Measurements from ENCODE around the gene PLOD2. TPM values are rescaled to one million over a fixed set of nuclear protein-coding genes. Genes with fewer than 3 reads are reported as not detected.

The PLOD2 gene
- total RNA-seq = 208 to 249 TPM (median 212 TPM) in 3 replicates
- long read RNA-seq, transcript PLOD2-201 (20 exons, 3,732 nt) = major isoform, 572 of 657 reads
- long read RNA-seq, transcript PLOD2-202 (19 exons, 3,665 nt) = minor isoform, 24 of 657 reads
- long read RNA-seq, partial matches to known transcripts = 24 of 657 reads
- long read RNA-seq, other reads (novel, unspliced or antisense) = 34 of 657 reads

DNA sequence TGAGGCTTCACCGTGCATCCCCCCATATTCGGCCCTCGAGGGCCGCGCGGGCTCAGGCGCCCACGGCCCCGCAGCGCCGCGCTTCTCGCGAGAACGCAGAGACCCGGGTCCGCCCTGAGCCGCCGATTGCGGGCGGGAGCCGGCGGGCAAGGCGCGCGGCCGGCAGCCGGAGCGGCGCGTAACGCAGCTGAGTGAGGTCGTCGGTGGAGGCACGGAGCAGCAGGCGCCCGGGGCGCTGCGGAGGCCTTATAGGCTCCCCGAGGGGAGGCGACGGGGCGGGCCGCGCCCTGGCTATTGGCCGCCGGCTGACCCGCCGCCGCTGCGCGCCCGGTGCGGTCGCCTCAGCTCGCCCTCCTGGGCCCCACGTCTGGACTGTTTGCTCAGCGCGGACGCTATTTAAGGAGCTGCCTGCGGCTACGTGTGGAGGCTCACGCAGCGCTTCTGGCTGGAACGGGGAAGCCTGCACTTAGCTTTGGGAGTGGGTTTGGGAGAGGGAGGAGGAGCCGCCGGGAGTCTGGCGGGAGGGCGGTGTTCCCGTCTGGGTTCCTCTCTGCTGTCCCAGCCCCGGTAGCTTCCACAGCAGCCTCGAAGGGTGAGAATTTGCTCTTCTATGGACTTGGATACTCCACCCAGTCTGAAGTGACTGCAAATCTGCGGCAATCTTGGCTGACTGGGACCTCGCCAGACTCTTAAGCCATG lies at the start of gene PLOD2:
PLOD2 (minus strand) TSS at position 221 of the 699 bp plus-strand sequence; CDS start at position 26, 195 bp downstream.
- TF ChIP-seq, protein P1, sequence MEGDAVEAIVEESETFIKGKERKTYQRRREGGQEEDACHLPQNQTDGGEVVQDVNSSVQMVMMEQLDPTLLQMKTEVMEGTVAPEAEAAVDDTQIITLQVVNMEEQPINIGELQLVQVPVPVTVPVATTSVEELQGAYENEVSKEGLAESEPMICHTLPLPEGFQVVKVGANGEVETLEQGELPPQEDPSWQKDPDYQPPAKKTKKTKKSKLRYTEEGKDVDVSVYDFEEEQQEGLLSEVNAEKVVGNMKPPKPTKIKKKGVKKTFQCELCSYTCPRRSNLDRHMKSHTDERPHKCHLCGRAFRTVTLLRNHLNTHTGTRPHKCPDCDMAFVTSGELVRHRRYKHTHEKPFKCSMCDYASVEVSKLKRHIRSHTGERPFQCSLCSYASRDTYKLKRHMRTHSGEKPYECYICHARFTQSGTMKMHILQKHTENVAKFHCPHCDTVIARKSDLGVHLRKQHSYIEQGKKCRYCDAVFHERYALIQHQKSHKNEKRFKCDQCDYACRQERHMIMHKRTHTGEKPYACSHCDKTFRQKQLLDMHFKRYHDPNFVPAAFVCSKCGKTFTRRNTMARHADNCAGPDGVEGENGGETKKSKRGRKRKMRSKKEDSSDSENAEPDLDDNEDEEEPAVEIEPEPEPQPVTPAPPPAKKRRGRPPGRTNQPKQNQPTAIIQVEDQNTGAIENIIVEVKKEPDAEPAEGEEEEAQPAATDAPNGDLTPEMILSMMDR (IDR thresholded peaks at IDR 0.05) = no peak
- peak; percentile 96 for DNase-seq (ENCODE audit: low spot score)
- H3K9me3 Mint-ChIP-seq (ENCODE audit: low read depth) = peaks cover 4% of the 10 kb centered on the region
- H3K4me3 Mint-ChIP-seq (ENCODE audit: unreplicated experiment) = peak within 1 kb of the TSS; percentile 90
- H3K27me3 Mint-ChIP-seq (ENCODE audit: low read depth) = no peaks in the 10 kb centered on the region
- peaks cover 76% of the 10 kb centered on the region for H3K4me1 Mint-ChIP-seq (ENCODE audit: low read depth)
- H3K27ac Mint-ChIP-seq (ENCODE audit: unreplicated experiment) = peak within 1 kb of the TSS; percentile 94
- peaks cover 2% of the 10 kb centered on the region for H3K36me3 Mint-ChIP-seq (ENCODE audit: low read depth)

DNA sequence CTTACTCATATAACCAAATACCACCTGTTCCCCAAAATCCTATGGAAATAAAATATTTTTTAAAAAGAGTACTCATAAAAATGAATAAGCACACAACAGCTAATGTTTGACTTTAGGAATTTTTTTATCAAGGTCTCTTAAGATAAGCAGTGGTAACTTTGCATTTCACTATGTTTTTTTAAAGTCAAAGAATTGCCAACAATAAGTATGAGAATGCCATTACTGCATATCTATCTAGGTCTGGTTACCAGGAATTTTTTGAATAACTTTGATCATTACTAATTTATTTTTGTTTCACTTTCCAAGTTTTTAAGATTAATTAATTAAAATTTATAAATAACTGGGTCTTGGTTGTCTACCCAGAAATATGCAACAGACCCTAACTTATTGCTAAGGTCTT lies 48.4 kb upstream of the PLOD2 start:
- Mint-ChIP-seq H3K27me3 (ENCODE audit: low read depth) (no peaks in the 10 kb centered on the region), H3K27ac (ENCODE audit: unreplicated experiment) (no peak overlapping the region), H3K9me3 (ENCODE audit: low read depth) (peaks cover 3% of the 10 kb centered on the region), H3K4me3 (ENCODE audit: unreplicated experiment) (no peak overlapping the region), H3K4me1 (ENCODE audit: low read depth) (no peaks in the 10 kb centered on the region), H3K36me3 (ENCODE audit: low read depth) (peaks cover 9% of the 10 kb centered on the region)
- TF ChIP-seq, protein P1 (IDR thresholded peaks at IDR 0.05) = no peak
- DNase-seq (ENCODE audit: low spot score) = no peak

DNA sequence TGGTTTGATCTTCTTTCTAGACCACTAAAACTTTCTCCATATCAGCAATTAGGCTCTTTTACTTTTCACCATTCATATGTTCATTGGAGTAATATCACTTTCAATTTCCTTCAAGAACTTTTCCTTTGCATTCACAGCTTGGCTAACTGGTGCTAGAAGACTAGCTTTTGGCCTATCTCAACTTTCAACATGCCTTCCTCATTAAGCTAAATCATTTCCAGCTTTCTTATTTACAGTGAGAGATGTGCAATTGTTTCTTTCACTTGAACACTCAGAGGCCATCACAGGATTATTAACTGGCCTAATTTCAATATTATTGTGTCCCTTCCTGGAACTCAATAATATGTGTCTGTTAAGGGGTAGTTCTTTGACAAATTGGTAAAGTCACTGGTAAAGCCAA lies 42.8 kb upstream of the PLOD2 start:
- H3K9me3 Mint-ChIP-seq (ENCODE audit: low read depth) = no peaks in the 10 kb centered on the region
- TF ChIP-seq, protein P1 (IDR thresholded peaks at IDR 0.05) = no peak
- peaks cover 5% of the 10 kb centered on the region for H3K36me3 Mint-ChIP-seq (ENCODE audit: low read depth)
- no peak for DNase-seq (ENCODE audit: low spot score)
- H3K27ac Mint-ChIP-seq (ENCODE audit: unreplicated experiment) = no peak overlapping the region
- H3K4me3 Mint-ChIP-seq (ENCODE audit: unreplicated experiment) = no peak overlapping the region
- H3K4me1 Mint-ChIP-seq (ENCODE audit: low read depth) = no peaks in the 10 kb centered on the region
- H3K27me3 Mint-ChIP-seq (ENCODE audit: low read depth) = no peaks in the 10 kb centered on the region

DNA sequence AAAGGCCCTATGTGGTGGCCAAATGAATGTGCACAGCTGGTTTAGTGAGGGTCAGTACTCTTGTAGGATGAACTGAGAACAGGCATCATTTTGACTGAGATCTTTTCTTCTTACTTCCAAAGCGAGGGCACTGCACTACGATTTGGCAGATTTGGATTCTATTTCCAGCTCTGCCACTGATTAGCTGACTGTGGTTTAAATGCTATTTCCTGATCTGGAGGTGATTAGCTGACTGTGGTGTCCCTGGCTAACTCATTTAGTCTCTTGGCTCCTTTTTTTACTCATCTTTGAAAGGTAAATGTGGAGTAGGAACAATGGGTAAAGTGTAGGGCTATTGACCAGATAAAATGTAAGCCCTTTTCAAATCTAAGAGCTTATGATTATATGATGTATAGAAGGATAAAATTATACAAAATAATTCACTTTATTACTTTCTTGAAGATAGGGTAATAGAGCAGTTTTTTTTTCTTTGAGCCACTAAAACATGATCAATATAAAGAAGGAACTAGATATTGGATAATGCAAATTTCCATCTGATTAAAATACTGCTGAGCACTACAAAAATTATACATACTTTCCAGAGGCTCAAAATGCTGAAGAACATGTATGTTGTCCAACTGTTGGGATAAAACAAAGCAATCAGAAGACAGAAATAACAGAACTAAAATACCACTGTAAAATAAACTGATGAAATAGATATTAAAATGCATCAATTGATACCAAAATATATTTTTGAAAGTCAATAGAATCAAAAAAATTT lies 39.7 kb upstream of the PLOD2 start:
- no peaks in the 10 kb centered on the region for H3K27me3 Mint-ChIP-seq (ENCODE audit: low read depth)
- DNase-seq (ENCODE audit: low spot score) = no peak
- H3K4me3 Mint-ChIP-seq (ENCODE audit: unreplicated experiment) = no peak overlapping the region
- no peaks in the 10 kb centered on the region for H3K9me3 Mint-ChIP-seq (ENCODE audit: low read depth)
- no peak overlapping the region for H3K27ac Mint-ChIP-seq (ENCODE audit: unreplicated experiment)
- H3K36me3 Mint-ChIP-seq (ENCODE audit: low read depth) = peaks cover 2% of the 10 kb centered on the region
- TF ChIP-seq, protein P1 (IDR thresholded peaks at IDR 0.05) = no peak
- no peaks in the 10 kb centered on the region for H3K4me1 Mint-ChIP-seq (ENCODE audit: low read depth)

DNA sequence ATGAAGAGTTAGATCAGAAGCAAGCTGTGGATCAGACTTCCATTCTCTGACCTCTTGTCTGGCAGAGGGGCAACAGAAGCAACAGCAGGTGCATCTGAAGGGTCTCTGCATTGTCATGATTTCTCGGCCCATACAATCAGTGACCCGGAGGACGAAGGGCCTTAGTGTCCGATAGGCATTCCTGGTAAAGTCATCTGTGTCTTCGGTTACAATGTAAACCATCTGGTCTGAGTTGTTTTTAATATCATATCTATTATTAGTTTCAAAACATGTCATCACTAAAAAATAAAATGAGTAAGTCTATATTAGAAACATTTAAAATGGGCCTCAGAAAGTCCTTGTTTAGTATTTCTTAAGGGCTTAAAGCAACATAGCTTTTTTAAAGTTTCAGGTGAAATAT lies 38.8 kb upstream of the PLOD2 start:
- no peak for DNase-seq (ENCODE audit: low spot score)
- H3K27ac Mint-ChIP-seq (ENCODE audit: unreplicated experiment) = no peak overlapping the region
- H3K4me1 Mint-ChIP-seq (ENCODE audit: low read depth) = no peaks in the 10 kb centered on the region
- TF ChIP-seq, protein P1 (IDR thresholded peaks at IDR 0.05) = no peak
- H3K9me3 Mint-ChIP-seq (ENCODE audit: low read depth) = no peaks in the 10 kb centered on the region
- peaks cover 2% of the 10 kb centered on the region for H3K36me3 Mint-ChIP-seq (ENCODE audit: low read depth)
- no peaks in the 10 kb centered on the region for H3K27me3 Mint-ChIP-seq (ENCODE audit: low read depth)
- H3K4me3 Mint-ChIP-seq (ENCODE audit: unreplicated experiment) = no peak overlapping the region
